ENCODE results near the gene MORC4.

- TF ChIP-seq, protein P1, sequence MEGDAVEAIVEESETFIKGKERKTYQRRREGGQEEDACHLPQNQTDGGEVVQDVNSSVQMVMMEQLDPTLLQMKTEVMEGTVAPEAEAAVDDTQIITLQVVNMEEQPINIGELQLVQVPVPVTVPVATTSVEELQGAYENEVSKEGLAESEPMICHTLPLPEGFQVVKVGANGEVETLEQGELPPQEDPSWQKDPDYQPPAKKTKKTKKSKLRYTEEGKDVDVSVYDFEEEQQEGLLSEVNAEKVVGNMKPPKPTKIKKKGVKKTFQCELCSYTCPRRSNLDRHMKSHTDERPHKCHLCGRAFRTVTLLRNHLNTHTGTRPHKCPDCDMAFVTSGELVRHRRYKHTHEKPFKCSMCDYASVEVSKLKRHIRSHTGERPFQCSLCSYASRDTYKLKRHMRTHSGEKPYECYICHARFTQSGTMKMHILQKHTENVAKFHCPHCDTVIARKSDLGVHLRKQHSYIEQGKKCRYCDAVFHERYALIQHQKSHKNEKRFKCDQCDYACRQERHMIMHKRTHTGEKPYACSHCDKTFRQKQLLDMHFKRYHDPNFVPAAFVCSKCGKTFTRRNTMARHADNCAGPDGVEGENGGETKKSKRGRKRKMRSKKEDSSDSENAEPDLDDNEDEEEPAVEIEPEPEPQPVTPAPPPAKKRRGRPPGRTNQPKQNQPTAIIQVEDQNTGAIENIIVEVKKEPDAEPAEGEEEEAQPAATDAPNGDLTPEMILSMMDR (IDR thresholded peaks at IDR 0.05; ENCODE audit: poor library complexity, severe bottlenecking): no peak
- TF ChIP-seq EP300 (conservative IDR thresholded peaks at IDR 0.05; ENCODE audit: poor library complexity, severe bottlenecking) (no peak), REST (IDR thresholded peaks at IDR 0.05; ENCODE audit: borderline replicate concordance) (no peak), SMC3 (conservative IDR thresholded peaks at IDR 0.05; ENCODE audit: poor library complexity) (no peak), RAD21 (conservative IDR thresholded peaks at IDR 0.05) (no peak)
Measured at GRCh38 chrX:106927023-106927422, 73.0 kb downstream of the MORC4 start.

All from neural cell (in vitro differentiated cells).